ENCODE data around the gene PTAFR.

The PTAFR gene

GRCh38 chr1:28126212-28126611, 50.3 kb downstream of the PTAFR start:
- in situ Hi-C loops (cut with MboI; ENCODE audit: low sequenced_read_pairs): no loop called here

GRCh38 chr1:28123461-28123961, 53.0 kb downstream of the PTAFR start:
- in situ Hi-C loops (cut with MboI; ENCODE audit: low sequenced_read_pairs): no loop called here

- in situ Hi-C loops (cut with MboI; ENCODE audit: low sequenced_read_pairs): no loop called here
Observed at GRCh38 chr1:28122183-28122582, 54.3 kb downstream of the PTAFR start.

GRCh38 chr1:28119556-28119955, 56.9 kb downstream of the PTAFR start:
- in situ Hi-C loops (cut with MboI; ENCODE audit: low sequenced_read_pairs): no loop called here

GRCh38 chr1:28118640-28119307, 57.7 kb downstream of the PTAFR start:
- in situ Hi-C loops (cut with MboI; ENCODE audit: low sequenced_read_pairs): no loop called here

- in situ Hi-C loops (cut with MboI; ENCODE audit: low sequenced_read_pairs): no loop called here
Observed at GRCh38 chr1:28115267-28115666, 61.2 kb downstream of the PTAFR start.

GRCh38 chr1:28114844-28115243, 61.6 kb downstream of the PTAFR start:
- in situ Hi-C loops (cut with MboI; ENCODE audit: low sequenced_read_pairs): no loop called here

DNA sequence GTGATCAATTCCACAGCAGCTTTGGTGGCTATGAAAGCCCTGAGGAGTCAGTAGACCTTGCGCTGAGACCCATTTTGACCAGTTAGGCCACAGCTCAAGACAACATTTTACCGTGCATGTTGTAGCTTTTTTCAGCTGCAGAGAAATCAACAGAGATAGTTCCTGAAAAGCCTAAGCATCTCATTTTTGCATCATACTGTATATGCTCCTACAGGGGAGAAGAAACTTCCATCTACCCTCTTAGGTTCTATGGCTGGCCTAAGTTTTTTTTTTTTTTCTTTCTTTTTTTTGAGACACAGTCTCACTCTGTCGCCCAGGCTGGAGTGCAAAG, 63.3 kb downstream of the PTAFR start:
- in situ Hi-C loops (cut with MboI; ENCODE audit: low sequenced_read_pairs): no loop called here

DNA sequence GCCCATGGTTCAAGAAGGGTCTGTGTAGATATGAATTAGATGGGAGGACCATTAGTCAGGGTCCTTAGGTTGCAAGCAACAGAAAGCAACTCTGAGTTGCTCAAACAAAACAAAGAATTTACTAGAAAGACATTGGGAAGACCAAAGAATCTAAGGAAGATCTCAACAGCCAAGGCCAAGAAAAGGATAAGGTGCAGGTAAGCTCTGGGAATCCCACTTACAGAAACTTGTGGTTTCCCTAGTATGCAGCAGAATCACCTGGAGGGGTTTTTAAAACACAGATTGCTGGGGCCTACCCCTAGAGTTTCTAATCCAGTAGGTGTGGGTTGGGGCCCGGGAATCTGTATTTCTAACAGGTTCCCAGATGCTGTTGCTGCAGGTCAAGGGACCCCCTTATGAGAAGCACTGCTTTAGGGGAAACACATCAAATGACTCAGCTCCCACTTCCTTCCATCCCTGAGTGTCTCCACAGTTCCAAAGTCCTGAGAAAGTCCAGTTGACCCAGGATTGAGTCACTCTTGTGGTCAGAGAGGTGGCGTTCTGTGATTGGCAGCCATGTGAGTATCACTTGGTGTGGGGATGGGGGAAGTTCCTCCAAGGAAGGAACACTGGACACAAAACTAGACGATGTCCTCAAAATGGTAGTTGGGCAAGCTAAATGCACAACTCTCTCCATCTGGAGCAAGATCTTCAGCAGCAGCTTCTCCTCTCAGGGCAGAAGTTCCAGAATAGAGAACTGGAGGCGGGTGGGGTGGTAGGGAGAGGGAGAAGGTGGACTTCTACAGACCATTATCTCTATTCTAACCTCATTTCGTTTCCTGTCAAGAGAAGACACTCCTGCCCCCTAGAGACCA, 63.9 kb downstream of the PTAFR start:
- in situ Hi-C loops (cut with MboI; ENCODE audit: low sequenced_read_pairs): no loop called here

- in situ Hi-C loops (cut with MboI; ENCODE audit: low sequenced_read_pairs): no loop called here
Observed at GRCh38 chr1:28111157-28111556, 65.3 kb downstream of the PTAFR start.

- in situ Hi-C loops (cut with MboI; ENCODE audit: low sequenced_read_pairs): no loop called here
Observed at GRCh38 chr1:28110555-28110954, 65.9 kb downstream of the PTAFR start.

DNA sequence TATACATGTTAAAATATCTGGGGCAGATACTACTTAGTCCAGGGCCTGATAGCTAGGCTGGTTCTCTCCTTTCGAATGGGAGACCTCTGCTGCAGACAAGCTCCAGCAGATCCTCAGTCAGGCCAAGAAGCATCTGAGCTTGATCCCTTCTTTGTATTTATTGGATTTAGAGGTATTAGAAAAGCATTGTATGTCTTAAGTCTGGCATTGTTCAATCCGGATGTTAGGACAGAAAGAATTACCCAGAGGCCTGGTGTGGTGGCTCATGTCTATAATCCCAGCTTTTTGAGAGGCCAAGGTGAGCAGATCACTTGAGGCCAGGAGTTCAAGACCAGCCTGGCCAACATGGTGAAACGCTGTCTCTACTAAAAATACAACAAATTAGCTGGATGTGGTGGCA, 66.9 kb downstream of the PTAFR start:
- in situ Hi-C loops (cut with MboI; ENCODE audit: low sequenced_read_pairs): no loop called here

- in situ Hi-C loops (cut with MboI; ENCODE audit: low sequenced_read_pairs): no loop called here
Observed at GRCh38 chr1:28108001-28108400, 68.5 kb downstream of the PTAFR start.

- in situ Hi-C loops (cut with MboI; ENCODE audit: low sequenced_read_pairs): no loop called here
Observed at GRCh38 chr1:28104866-28105467, 71.5 kb downstream of the PTAFR start.

DNA sequence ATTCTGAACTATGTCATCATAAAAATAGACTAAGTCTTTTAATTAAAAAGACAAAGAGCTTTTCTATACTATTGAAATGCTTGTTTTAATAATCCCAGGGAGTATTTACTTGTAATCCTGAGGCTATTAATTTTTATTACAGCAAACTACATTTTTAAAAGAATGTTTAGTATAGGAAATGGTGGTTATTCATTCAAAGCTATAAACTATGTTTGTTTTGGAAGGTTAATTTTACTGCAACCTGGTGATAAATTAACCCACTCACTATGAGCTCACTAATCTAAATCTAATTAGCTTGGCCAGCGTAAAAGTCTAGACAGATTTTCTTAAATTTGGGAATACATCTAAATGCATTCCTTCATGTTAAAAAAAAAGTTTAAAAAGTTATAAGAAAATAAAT, 74.3 kb downstream of the PTAFR start:
- in situ Hi-C loops (cut with MboI; ENCODE audit: low sequenced_read_pairs): no loop called here

GRCh38 chr1:28099050-28099769, 77.3 kb downstream of the PTAFR start:
- in situ Hi-C loops (cut with MboI; ENCODE audit: low sequenced_read_pairs): no loop called here
